ENCODE results near the gene EPHA4.
A peak's percentile ranks its signal among the peaks of the same experiment; 100 is the strongest.

EPHA4 gene

GRCh38 chr2:221570321-221570935, 1.7 kb downstream of the EPHA4 start:
- Histone ChIP-seq H3K4me1 (ENCODE audit: insufficient read depth, low read length, poor library complexity, severe bottlenecking) (peaks cover 25% of the 10 kb centered on the region), H3K9me3 (ENCODE audit: insufficient read depth, low read depth, low read length) (no peaks in the 10 kb centered on the region), H3K27me3 (ENCODE audit: insufficient read depth, low read length, poor library complexity, severe bottlenecking) (no peaks in the 10 kb centered on the region), H4K20me1 (ENCODE audit: insufficient read depth, low read length, poor library complexity, severe bottlenecking) (no peaks in the 10 kb centered on the region), H3F3A (ENCODE audit: low read depth) (no peaks in the 10 kb centered on the region), H3K36me3 (ENCODE audit: insufficient read depth, low read length) (no peaks in the 10 kb centered on the region), H3K9ac (ENCODE audit: low read depth, low read length, poor library complexity, severe bottlenecking) (no peak overlapping the region), H3K4me2 (ENCODE audit: low read depth, low read length, poor library complexity, severe bottlenecking) (peak overlapping the region; percentile 99), H3K79me2 (ENCODE audit: insufficient read depth, low read length) (peaks cover 18% of the 10 kb centered on the region; the same call in 1 of the 2 replicates), H2AFZ (ENCODE audit: low read length) (no peak overlapping the region), H3K9me2 (replicated peaks; ENCODE audit: low read depth, low read length) (no peaks in the 10 kb centered on the region), H3K4me3 (ENCODE audit: low read length, poor library complexity, severe bottlenecking) (peak overlapping the region; percentile 88)
- TF ChIP-seq EZH2phosphoT487 (IDR thresholded peaks at IDR 0.05; ENCODE audit: borderline replicate concordance), result no peak

GRCh38 chr2:221569871-221570270, 2.2 kb downstream of the EPHA4 start:
- TF ChIP-seq CTCF (conservative IDR thresholded peaks at IDR 0.05; ENCODE audit: low read length) (no peak), EZH2phosphoT487 (IDR thresholded peaks at IDR 0.05; ENCODE audit: borderline replicate concordance) (no peak)
- H3K27me3 ChIP-seq (ENCODE audit: insufficient read depth, low read length, poor library complexity, severe bottlenecking), result no peaks in the 10 kb centered on the region
- H3F3A ChIP-seq (ENCODE audit: low read depth), result no peaks in the 10 kb centered on the region
- no peaks in the 10 kb centered on the region for H3K36me3 ChIP-seq (ENCODE audit: insufficient read depth, low read length)
- no peaks in the 10 kb centered on the region for H3K9me2 ChIP-seq (replicated peaks; ENCODE audit: low read depth, low read length)
- H3K79me2 ChIP-seq (ENCODE audit: insufficient read depth, low read length), result peaks cover 18% of the 10 kb centered on the region; the same call in 1 of the 2 replicates
- no peak overlapping the region for H2AFZ ChIP-seq (ENCODE audit: low read length)
- peak overlapping the region; percentile 88 for H3K4me3 ChIP-seq (ENCODE audit: low read length, poor library complexity, severe bottlenecking)
- H4K20me1 ChIP-seq (ENCODE audit: insufficient read depth, low read length, poor library complexity, severe bottlenecking), result no peaks in the 10 kb centered on the region
- H3K9ac ChIP-seq (ENCODE audit: low read depth, low read length, poor library complexity, severe bottlenecking), result no peak overlapping the region
- H3K4me2 ChIP-seq (ENCODE audit: low read depth, low read length, poor library complexity, severe bottlenecking), result peak overlapping the region; percentile 99
- peaks cover 29% of the 10 kb centered on the region for H3K4me1 ChIP-seq (ENCODE audit: insufficient read depth, low read length, poor library complexity, severe bottlenecking)
- no peaks in the 10 kb centered on the region for H3K9me3 ChIP-seq (ENCODE audit: insufficient read depth, low read depth, low read length)

- H3K9ac ChIP-seq (ENCODE audit: low read depth, low read length, poor library complexity, severe bottlenecking), result no peak overlapping the region
- no peaks in the 10 kb centered on the region for H3K27me3 ChIP-seq (ENCODE audit: insufficient read depth, low read length, poor library complexity, severe bottlenecking)
- H3K36me3 ChIP-seq (ENCODE audit: insufficient read depth, low read length), result no peaks in the 10 kb centered on the region
- H3K4me2 ChIP-seq (ENCODE audit: low read depth, low read length, poor library complexity, severe bottlenecking), result peak overlapping the region; percentile 99
- no peaks in the 10 kb centered on the region for H3K9me2 ChIP-seq (replicated peaks; ENCODE audit: low read depth, low read length)
- H3K4me3 ChIP-seq (ENCODE audit: low read length, poor library complexity, severe bottlenecking), result peak overlapping the region; percentile 14
- H3F3A ChIP-seq (ENCODE audit: low read depth), result no peaks in the 10 kb centered on the region
- H4K20me1 ChIP-seq (ENCODE audit: insufficient read depth, low read length, poor library complexity, severe bottlenecking), result no peaks in the 10 kb centered on the region
- no peaks in the 10 kb centered on the region for H3K9me3 ChIP-seq (ENCODE audit: insufficient read depth, low read depth, low read length)
- H3K79me2 ChIP-seq (ENCODE audit: insufficient read depth, low read length), result peaks cover 18% of the 10 kb centered on the region; the same call in 1 of the 2 replicates
- TF ChIP-seq CTCF (conservative IDR thresholded peaks at IDR 0.05; ENCODE audit: low read length) (no peak), EZH2phosphoT487 (IDR thresholded peaks at IDR 0.05; ENCODE audit: borderline replicate concordance) (no peak)
- H2AFZ ChIP-seq (ENCODE audit: low read length), result no peak overlapping the region
- peaks cover 33% of the 10 kb centered on the region for H3K4me1 ChIP-seq (ENCODE audit: insufficient read depth, low read length, poor library complexity, severe bottlenecking)
Measured at GRCh38 chr2:221569425-221569845, 2.7 kb downstream of the EPHA4 start.

- no peaks in the 10 kb centered on the region for H3K27me3 ChIP-seq (ENCODE audit: insufficient read depth, low read length, poor library complexity, severe bottlenecking)
- peaks cover 38% of the 10 kb centered on the region for H3K4me1 ChIP-seq (ENCODE audit: insufficient read depth, low read length, poor library complexity, severe bottlenecking)
- H3K9me2 ChIP-seq (replicated peaks; ENCODE audit: low read depth, low read length), result no peaks in the 10 kb centered on the region
- no peak overlapping the region for H2AFZ ChIP-seq (ENCODE audit: low read length)
- H3K9me3 ChIP-seq (ENCODE audit: insufficient read depth, low read depth, low read length), result no peaks in the 10 kb centered on the region
- H3K9ac ChIP-seq (ENCODE audit: low read depth, low read length, poor library complexity, severe bottlenecking), result no peak overlapping the region
- H3F3A ChIP-seq (ENCODE audit: low read depth), result no peaks in the 10 kb centered on the region
- no peaks in the 10 kb centered on the region for H4K20me1 ChIP-seq (ENCODE audit: insufficient read depth, low read length, poor library complexity, severe bottlenecking)
- peak overlapping the region; percentile 11 for H3K4me3 ChIP-seq (ENCODE audit: low read length, poor library complexity, severe bottlenecking)
- H3K79me2 ChIP-seq (ENCODE audit: insufficient read depth, low read length), result peaks cover 18% of the 10 kb centered on the region; the same call in 1 of the 2 replicates
- no peaks in the 10 kb centered on the region for H3K36me3 ChIP-seq (ENCODE audit: insufficient read depth, low read length)
- H3K4me2 ChIP-seq (ENCODE audit: low read depth, low read length, poor library complexity, severe bottlenecking), result peak overlapping the region; percentile 99
- TF ChIP-seq CTCF (conservative IDR thresholded peaks at IDR 0.05; ENCODE audit: low read length), result no peak
- no peak for TF ChIP-seq EZH2phosphoT487 (IDR thresholded peaks at IDR 0.05; ENCODE audit: borderline replicate concordance)
Measured at GRCh38 chr2:221568299-221568698, 3.8 kb downstream of the EPHA4 start.

All from Loucy (cell line).